Measurements from ENCODE around the gene SLC25A44. TPM values are rescaled to one million over a fixed set of nuclear protein-coding genes. Genes with fewer than 3 reads are reported as not detected.

Gene SLC25A44
- total and polyA plus RNA-seq, 8 donors, result 4.9 to 9.9 (median 7.1) TPM

GRCh38 chr1:156253634-156254033 lies 59.7 kb downstream of the SLC25A44 start:
- Histone ChIP-seq H3K4me3 (no peak overlapping the region), H3K27ac (no peak overlapping the region), H3K4me1 (no peaks in the 10 kb centered on the region), H3K9me3 (no peaks in the 10 kb centered on the region), H3K36me3 (peaks cover 69 to 99% (median 98%) of the 10 kb centered on the region in 4 donors), H3K27me3 (no peaks in the 10 kb centered on the region)
- WGBS, 5 donors, result 87 to 96% (median 93%) methylated on average over 3 of the region's 3 CpGs
- TF ChIP-seq CTCF (IDR thresholded peaks at IDR 0.05), result no peak
- TF ChIP-seq POLR2A (IDR thresholded peaks at IDR 0.05), result no peak
- TF ChIP-seq EP300 (IDR thresholded peaks at IDR 0.05), result no peak
- TF ChIP-seq POLR2AphosphoS5 (IDR thresholded peaks at IDR 0.05), result no peak
- intact Hi-C loops (cut with DNase I; ENCODE audit: low total_unique reads), result no loop called here
- DNase-seq, result no peak

GRCh38 chr1:156257711-156258110 lies 63.8 kb downstream of the SLC25A44 start:
- Histone ChIP-seq H3K9me3 (no peaks in the 10 kb centered on the region), H3K27ac (no peak overlapping the region), H3K36me3 (peaks cover 74 to 100% (median 100%) of the 10 kb centered on the region in 4 donors), H3K27me3 (no peaks in the 10 kb centered on the region), H3K4me3 (no peak overlapping the region), H3K4me1 (no peaks in the 10 kb centered on the region)
- DNase-seq, result no peak
- TF ChIP-seq EP300 (IDR thresholded peaks at IDR 0.05) (no peak), POLR2AphosphoS5 (IDR thresholded peaks at IDR 0.05) (no peak), POLR2A (IDR thresholded peaks at IDR 0.05) (no peak), CTCF (IDR thresholded peaks at IDR 0.05) (no peak)
- intact Hi-C loops (cut with DNase I; ENCODE audit: low total_unique reads), result no loop called here
- 70 to 95% (median 92%) methylated on average over 2 of the region's 2 CpGs for WGBS, 5 donors

- no peaks in the 10 kb centered on the region for H3K27me3 ChIP-seq
- H3K4me1 ChIP-seq, result no peaks in the 10 kb centered on the region
- TF ChIP-seq POLR2A (IDR thresholded peaks at IDR 0.05) (no peak), EP300 (IDR thresholded peaks at IDR 0.05) (no peak), CTCF (IDR thresholded peaks at IDR 0.05) (no peak), POLR2AphosphoS5 (IDR thresholded peaks at IDR 0.05) (no peak)
- intact Hi-C loops (cut with DNase I; ENCODE audit: low total_unique reads), result no loop called here
- no peak overlapping the region for H3K27ac ChIP-seq
- no peaks in the 10 kb centered on the region for H3K9me3 ChIP-seq
- H3K36me3 ChIP-seq, result peaks cover 74 to 100% (median 100%) of the 10 kb centered on the region in 4 donors
- H3K4me3 ChIP-seq, result no peak overlapping the region
- no peak for DNase-seq
- 94 to 97% (median 95%) methylated on average over 3 to 8 of the region's 8 CpGs for WGBS, 5 donors
Observed at GRCh38 chr1:156258859-156259258, 65.0 kb downstream of the SLC25A44 start.

- 64 to 72% (median 65%) methylated on average over 3 of the region's 3 CpGs for WGBS, 5 donors
- Histone ChIP-seq H3K4me3 (no peak overlapping the region), H3K36me3 (peaks cover 75 to 100% (median 100%) of the 10 kb centered on the region in 4 donors), H3K9me3 (no peaks in the 10 kb centered on the region), H3K27ac (no peak overlapping the region), H3K4me1 (no peaks in the 10 kb centered on the region), H3K27me3 (no peaks in the 10 kb centered on the region)
- peak in 1 of 2 donors; percentile 43 for DNase-seq
- intact Hi-C loops (cut with DNase I; ENCODE audit: low total_unique reads), result no loop called here
- TF ChIP-seq POLR2A (IDR thresholded peaks at IDR 0.05) (no peak), CTCF (IDR thresholded peaks at IDR 0.05) (no peak), EP300 (IDR thresholded peaks at IDR 0.05) (no peak), POLR2AphosphoS5 (IDR thresholded peaks at IDR 0.05) (no peak)
Observed at GRCh38 chr1:156259805-156260204, 65.9 kb downstream of the SLC25A44 start.

All from stomach (tissue), 9 donors.